HL-60 (cell line): ENCODE results near the gene KRT36.

ENCODE experiments used
- DNase-seq, 2 experiments: peaks; one replicate each; pipeline ENCODE4 v3.0.0-alpha.2; 2010 to 2020; ENCODE audit warnings: low read depth in 1 of 2, low spot score in 1 of 2
- H3K27ac ChIP-seq: fragments of 250-450 bp; sonication (Bioruptor Pico); replicated peaks from 2 replicates; pipeline ENCODE4 v1.5.1; 2020; ENCODE audit warnings: mild to moderate bottlenecking, moderate library complexity
- H3K27me3 ChIP-seq: fragments of 250-450 bp; sonication (Bioruptor Pico); 2 replicates; pipeline ENCODE4 v1.5.1; 2021; ENCODE audit warnings: mild to moderate bottlenecking, moderate library complexity; ENCODE audit not compliant: insufficient read depth, poor library complexity, severe bottlenecking
- H3K4me3 ChIP-seq: replicated peaks from 2 replicates; pipeline ENCODE4 v1.5.1; 2011; ENCODE audit warnings: mild to moderate bottlenecking, control low read depth, low read length; ENCODE audit not compliant: insufficient read depth
- CTCF ChIP-seq: IDR thresholded peaks from one replicate; pipeline ENCODE4 v1.5.1; 2011; ENCODE audit warnings: low read length, control low read depth, inconsistent platforms; ENCODE audit not compliant: insufficient read depth
- GABPA ChIP-seq: IDR thresholded peaks from 2 replicates; pipeline ENCODE4 v1.6.1; 2012; ENCODE audit warnings: low read depth
- POLR2AphosphoS5 ChIP-seq: IDR thresholded peaks from 2 replicates; pipeline ENCODE4 v1.6.1; 2012; ENCODE audit warnings: low read depth
- SPI1 ChIP-seq: IDR thresholded peaks from 2 replicates; pipeline ENCODE4 v1.6.1; 2012; ENCODE audit warnings: low read depth, mild to moderate bottlenecking, borderline replicate concordance
- TF ChIP-seq, protein P1 (sequence below): IDR thresholded peaks from 2 replicates; pipeline ENCODE4 v1.6.1; 2012; ENCODE audit warnings: low read depth; ENCODE audit not compliant: insufficient replicate concordance

KRT36 gene

DNA sequence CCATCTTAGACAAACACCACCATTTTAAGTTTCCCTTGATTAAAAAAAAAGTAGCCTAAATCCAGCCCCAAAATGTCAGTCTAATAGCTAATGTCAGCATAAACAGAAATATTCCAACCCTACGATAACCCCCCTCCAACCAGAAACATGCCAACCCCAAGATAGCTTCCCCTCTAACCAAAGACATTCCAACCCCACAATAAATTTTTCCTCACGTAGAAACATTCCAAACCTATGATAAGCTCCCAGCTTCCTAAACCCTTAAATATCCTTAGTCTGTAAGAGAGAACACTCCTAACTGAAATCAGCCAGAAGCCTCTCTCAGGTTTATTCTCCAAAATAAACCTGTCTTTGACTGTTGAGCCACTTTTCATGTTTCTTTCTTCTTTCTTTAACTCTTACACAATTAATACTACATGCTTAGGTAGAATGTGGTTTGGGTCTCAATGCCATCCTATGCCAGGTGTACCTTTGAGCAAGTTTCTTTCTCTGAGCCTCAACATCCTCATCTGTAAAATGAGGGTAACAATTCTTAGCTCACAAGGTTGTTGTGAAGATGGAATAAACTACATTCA lies 38.5 kb downstream of the KRT36 start:
- no peak for TF ChIP-seq CTCF
- TF ChIP-seq POLR2AphosphoS5: no peak
- TF ChIP-seq SPI1: no peak
- TF ChIP-seq GABPA: no peak
- TF ChIP-seq, protein P1, sequence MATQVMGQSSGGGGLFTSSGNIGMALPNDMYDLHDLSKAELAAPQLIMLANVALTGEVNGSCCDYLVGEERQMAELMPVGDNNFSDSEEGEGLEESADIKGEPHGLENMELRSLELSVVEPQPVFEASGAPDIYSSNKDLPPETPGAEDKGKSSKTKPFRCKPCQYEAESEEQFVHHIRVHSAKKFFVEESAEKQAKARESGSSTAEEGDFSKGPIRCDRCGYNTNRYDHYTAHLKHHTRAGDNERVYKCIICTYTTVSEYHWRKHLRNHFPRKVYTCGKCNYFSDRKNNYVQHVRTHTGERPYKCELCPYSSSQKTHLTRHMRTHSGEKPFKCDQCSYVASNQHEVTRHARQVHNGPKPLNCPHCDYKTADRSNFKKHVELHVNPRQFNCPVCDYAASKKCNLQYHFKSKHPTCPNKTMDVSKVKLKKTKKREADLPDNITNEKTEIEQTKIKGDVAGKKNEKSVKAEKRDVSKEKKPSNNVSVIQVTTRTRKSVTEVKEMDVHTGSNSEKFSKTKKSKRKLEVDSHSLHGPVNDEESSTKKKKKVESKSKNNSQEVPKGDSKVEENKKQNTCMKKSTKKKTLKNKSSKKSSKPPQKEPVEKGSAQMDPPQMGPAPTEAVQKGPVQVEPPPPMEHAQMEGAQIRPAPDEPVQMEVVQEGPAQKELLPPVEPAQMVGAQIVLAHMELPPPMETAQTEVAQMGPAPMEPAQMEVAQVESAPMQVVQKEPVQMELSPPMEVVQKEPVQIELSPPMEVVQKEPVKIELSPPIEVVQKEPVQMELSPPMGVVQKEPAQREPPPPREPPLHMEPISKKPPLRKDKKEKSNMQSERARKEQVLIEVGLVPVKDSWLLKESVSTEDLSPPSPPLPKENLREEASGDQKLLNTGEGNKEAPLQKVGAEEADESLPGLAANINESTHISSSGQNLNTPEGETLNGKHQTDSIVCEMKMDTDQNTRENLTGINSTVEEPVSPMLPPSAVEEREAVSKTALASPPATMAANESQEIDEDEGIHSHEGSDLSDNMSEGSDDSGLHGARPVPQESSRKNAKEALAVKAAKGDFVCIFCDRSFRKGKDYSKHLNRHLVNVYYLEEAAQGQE: no peak
- Histone ChIP-seq H3K27me3 (no peaks in the 10 kb centered on the region), H3K4me3 (no peak overlapping the region), H3K27ac (no peak overlapping the region)
- no peak for DNase-seq

DNA sequence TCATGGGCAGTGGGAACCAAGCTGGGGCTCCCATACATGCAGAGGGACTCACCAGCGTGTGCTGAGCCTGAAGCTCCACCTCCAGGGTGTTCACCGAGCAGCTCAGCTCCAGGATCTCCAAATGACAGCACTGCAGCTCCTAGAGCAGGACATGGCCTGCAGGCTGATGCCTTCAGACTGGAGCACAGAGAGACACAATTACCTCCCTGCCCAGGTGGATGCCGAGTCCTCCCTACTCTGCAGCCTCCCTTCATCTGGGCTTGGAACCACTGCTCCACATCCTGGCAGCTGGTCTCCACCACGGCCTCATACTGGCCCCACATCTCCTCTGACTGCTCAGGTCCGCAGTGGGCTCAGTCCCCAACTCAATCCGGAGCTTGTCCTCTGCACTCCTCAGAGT lies 40.7 kb downstream of the KRT36 start:
- no peak overlapping the region for H3K27ac ChIP-seq
- no peak overlapping the region for H3K4me3 ChIP-seq
- no peak for TF ChIP-seq CTCF
- H3K27me3 ChIP-seq: no peaks in the 10 kb centered on the region
- no peak for DNase-seq

DNA sequence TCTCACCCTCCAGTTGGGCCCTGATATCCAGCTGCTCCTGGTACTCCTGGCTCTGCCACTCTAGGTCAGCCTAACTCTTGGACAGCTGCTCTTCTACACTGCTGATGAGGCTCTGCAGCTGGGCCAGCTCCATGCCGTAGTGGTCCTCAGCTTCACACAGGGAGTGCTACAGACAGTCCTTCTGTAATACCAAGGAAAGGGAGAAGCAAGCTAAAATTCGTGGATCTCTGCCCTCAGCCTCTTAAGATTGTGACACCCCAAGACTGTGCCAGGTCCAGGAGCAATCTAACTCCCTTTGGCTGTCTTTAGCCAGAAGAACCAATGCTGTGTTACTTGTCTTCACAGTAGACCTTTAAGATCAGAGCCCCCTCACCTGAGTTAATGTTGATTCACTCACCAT lies 41.2 kb downstream of the KRT36 start:
- no peak for DNase-seq
- TF ChIP-seq GABPA (no peak), POLR2AphosphoS5 (no peak), SPI1 (no peak), CTCF (no peak)
- TF ChIP-seq, protein P1: no peak
- H3K27me3 ChIP-seq: no peaks in the 10 kb centered on the region
- no peak overlapping the region for H3K27ac ChIP-seq
- no peak overlapping the region for H3K4me3 ChIP-seq

DNA sequence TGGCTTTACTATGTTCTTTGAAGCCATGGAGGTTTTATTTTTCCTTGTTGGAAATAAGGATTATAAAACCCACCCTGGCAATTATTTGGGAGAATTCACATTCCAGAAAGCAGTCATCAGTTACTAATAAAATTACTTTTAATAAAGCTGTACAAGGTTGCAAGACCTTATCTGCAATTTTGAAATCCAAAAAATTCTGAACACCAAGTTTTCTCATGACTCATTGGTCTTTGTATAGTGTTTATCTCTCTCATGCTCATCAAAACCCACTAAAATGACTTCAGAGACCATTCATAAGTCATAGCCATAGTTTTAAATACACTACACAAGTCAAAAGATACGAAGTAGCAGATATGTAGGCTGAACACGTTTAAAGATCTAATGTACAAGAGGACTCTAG lies 42.9 kb downstream of the KRT36 start:
- DNase-seq: no peak
- H3K4me3 ChIP-seq: no peak overlapping the region
- H3K27ac ChIP-seq: no peak overlapping the region
- TF ChIP-seq POLR2AphosphoS5 (no peak), CTCF (no peak), GABPA (no peak), SPI1 (no peak)
- TF ChIP-seq, protein P1: no peak
- peaks cover 4% of the 10 kb centered on the region for H3K27me3 ChIP-seq
